ENCODE measurements around the gene IMPA2. TPM values are rescaled to one million over a fixed set of nuclear protein-coding genes. Genes with fewer than 3 reads are reported as not detected.

Gene IMPA2
- total and polyA plus RNA-seq, 2 of the 8 experiments (the other 6 are each of a cell fraction or from before 2014, with no cell fraction given): 102 to 140 TPM

DNA sequence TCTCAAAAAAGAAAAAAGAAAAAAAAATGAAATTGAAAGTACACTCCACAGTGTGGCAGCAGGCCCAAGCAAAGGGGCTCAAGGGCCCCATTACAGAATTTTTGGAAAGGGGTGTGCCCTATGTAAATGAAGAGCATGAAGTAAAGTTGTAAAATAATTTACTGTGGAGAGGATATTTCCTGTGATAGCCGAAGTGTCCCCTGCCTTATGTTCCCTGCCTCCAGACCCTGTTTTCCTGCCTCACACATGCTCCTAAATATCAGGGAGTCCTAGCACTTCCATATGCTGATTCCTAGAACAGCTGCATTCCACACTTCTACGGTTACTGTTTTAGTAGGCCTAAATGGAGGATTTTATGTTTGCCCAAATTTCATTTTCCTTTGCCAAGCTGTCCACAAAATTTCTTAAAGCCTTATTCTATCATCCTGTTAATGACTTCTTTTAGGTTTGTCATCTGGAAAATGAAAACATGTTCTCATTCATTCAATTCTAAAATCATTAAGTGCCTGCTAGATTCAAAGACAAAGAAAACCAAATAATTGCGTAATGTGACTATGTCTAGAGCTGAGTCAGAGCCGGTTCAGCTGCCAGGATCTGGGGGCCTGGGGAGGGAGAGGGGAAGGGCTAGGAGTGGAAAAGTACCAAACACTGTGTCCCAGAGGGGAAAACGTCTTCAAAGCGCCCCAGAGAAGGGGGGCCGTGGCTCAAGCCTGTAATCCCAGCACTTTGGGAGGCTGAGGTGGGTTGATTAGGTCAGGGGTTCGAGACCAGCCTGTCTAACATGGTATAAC lies 25.9 kb upstream of the IMPA2 start (continued):
- TF ChIP-seq YY1 (IDR thresholded peaks at IDR 0.05; ENCODE audit: low read depth, low read length): no peak
- peak; percentile 44; the same call in 1 of the 2 replicates for TF ChIP-seq EGR1 (IDR thresholded peaks at IDR 0.05; ENCODE audit: borderline replicate concordance, low read depth, low read length)
- TF ChIP-seq SRF (IDR thresholded peaks at IDR 0.05; ENCODE audit: low read depth, low read length): no peak
- no peak for TF ChIP-seq POLR2AphosphoS5 (IDR thresholded peaks at IDR 0.05; ENCODE audit: low read depth, low read length)
- no peak for TF ChIP-seq SP4 (IDR thresholded peaks at IDR 0.05; ENCODE audit: low read length)
- TF ChIP-seq MAFK (IDR thresholded peaks at IDR 0.05; ENCODE audit: low read depth, low read length): peak; percentile 70; the same call in 1 of the 2 replicates
- no peak for TF ChIP-seq CBX5 (IDR thresholded peaks at IDR 0.05; ENCODE audit: low read depth, low read length)
- TF ChIP-seq SIRT6 (IDR thresholded peaks at IDR 0.05; ENCODE audit: low read length): no peak
- no peak for TF ChIP-seq SAP30 (IDR thresholded peaks at IDR 0.05; ENCODE audit: insufficient read depth, insufficient replicate concordance, low read length)
- no peak for TF ChIP-seq EP300 (IDR thresholded peaks at IDR 0.05; ENCODE audit: borderline replicate concordance in 1 of 2, low read depth in 2 of 2, low read length in 2 of 2)
- no peak for TF ChIP-seq KDM1A (IDR thresholded peaks at IDR 0.05; ENCODE audit: borderline replicate concordance, low read length)
- TF ChIP-seq CEBPB (IDR thresholded peaks at IDR 0.05; ENCODE audit: low read depth, low read length): peak; percentile 98

All from H1 (cell line).